ENCODE data around the gene OAT.
A peak's percentile ranks its signal among the peaks of the same experiment; 100 is the strongest.
"Not testable (repeated sequence)": the region's sequence is repeated elsewhere in the genome, so short reads cannot be mapped to it uniquely, and the experiment has no call there.

OAT gene

GRCh38 chr10:124374535-124375352 is 44.0 kb downstream of the OAT start:
- H3K9ac ChIP-seq (ENCODE audit: low read length), result no peak overlapping the region
- H3K36me3 ChIP-seq (ENCODE audit: control insufficient read depth, insufficient read depth, low read length, severe bottlenecking), result no peaks in the 10 kb centered on the region
- H3K27me3 ChIP-seq (replicated peaks; ENCODE audit: control insufficient read depth, insufficient read depth, low read length), result peaks cover 63% of the 10 kb centered on the region
- peaks cover 11% of the 10 kb centered on the region for H3K9me3 ChIP-seq (ENCODE audit: control insufficient read depth, low read length)
- DNase-seq (ENCODE audit: low read depth), result no peak
- H3K4me3 ChIP-seq (ENCODE audit: low read length), result no peak overlapping the region
- H3K4me1 ChIP-seq (ENCODE audit: control insufficient read depth, insufficient read depth, low read length), result no peaks in the 10 kb centered on the region

GRCh38 chr10:124372899-124373298 is 45.8 kb downstream of the OAT start:
- H3K4me3 ChIP-seq (ENCODE audit: low read length), result no peak overlapping the region
- no peak overlapping the region for H3K9ac ChIP-seq (ENCODE audit: low read length)
- H3K4me1 ChIP-seq (ENCODE audit: control insufficient read depth, insufficient read depth, low read length), result no peaks in the 10 kb centered on the region
- peaks cover 11% of the 10 kb centered on the region for H3K9me3 ChIP-seq (ENCODE audit: control insufficient read depth, low read length)
- H3K27me3 ChIP-seq (replicated peaks; ENCODE audit: control insufficient read depth, insufficient read depth, low read length), result peaks cover 63% of the 10 kb centered on the region
- H3K36me3 ChIP-seq (ENCODE audit: control insufficient read depth, insufficient read depth, low read length, severe bottlenecking), result no peaks in the 10 kb centered on the region
- DNase-seq (ENCODE audit: low read depth), result peak; percentile 27

GRCh38 chr10:124370426-124370825 is 48.3 kb downstream of the OAT start:
- no peak overlapping the region for H3K9ac ChIP-seq (ENCODE audit: low read length)
- no peak for DNase-seq (ENCODE audit: low read depth)
- no peaks in the 10 kb centered on the region for H3K36me3 ChIP-seq (ENCODE audit: control insufficient read depth, insufficient read depth, low read length, severe bottlenecking)
- H3K4me1 ChIP-seq (ENCODE audit: control insufficient read depth, insufficient read depth, low read length), result no peaks in the 10 kb centered on the region
- peaks cover 68% of the 10 kb centered on the region for H3K27me3 ChIP-seq (replicated peaks; ENCODE audit: control insufficient read depth, insufficient read depth, low read length)
- peaks cover 11% of the 10 kb centered on the region for H3K9me3 ChIP-seq (ENCODE audit: control insufficient read depth, low read length)
- H3K4me3 ChIP-seq (ENCODE audit: low read length), result no peak overlapping the region

GRCh38 chr10:124369986-124370385 is 48.7 kb downstream of the OAT start:
- H3K4me1 ChIP-seq (ENCODE audit: control insufficient read depth, insufficient read depth, low read length), result no peaks in the 10 kb centered on the region
- H3K27me3 ChIP-seq (replicated peaks; ENCODE audit: control insufficient read depth, insufficient read depth, low read length), result peaks cover 72% of the 10 kb centered on the region
- peaks cover 11% of the 10 kb centered on the region for H3K9me3 ChIP-seq (ENCODE audit: control insufficient read depth, low read length)
- DNase-seq (ENCODE audit: low read depth), result no peak
- no peak overlapping the region for H3K9ac ChIP-seq (ENCODE audit: low read length)
- H3K4me3 ChIP-seq (ENCODE audit: low read length), result no peak overlapping the region
- H3K36me3 ChIP-seq (ENCODE audit: control insufficient read depth, insufficient read depth, low read length, severe bottlenecking), result no peaks in the 10 kb centered on the region

GRCh38 chr10:124369533-124369932 is 49.2 kb downstream of the OAT start:
- H3K27me3 ChIP-seq (replicated peaks; ENCODE audit: control insufficient read depth, insufficient read depth, low read length), result peaks cover 69% of the 10 kb centered on the region
- not testable (repeated sequence) for H3K9ac ChIP-seq (ENCODE audit: low read length)

GRCh38 chr10:124369066-124369465 is 49.7 kb downstream of the OAT start:
- Histone ChIP-seq H3K4me1 (ENCODE audit: control insufficient read depth, insufficient read depth, low read length) (no peaks in the 10 kb centered on the region), H3K4me3 (ENCODE audit: low read length) (no peak overlapping the region), H3K9me3 (ENCODE audit: control insufficient read depth, low read length) (peaks cover 11% of the 10 kb centered on the region), H3K9ac (ENCODE audit: low read length) (no peak overlapping the region), H3K36me3 (ENCODE audit: control insufficient read depth, insufficient read depth, low read length, severe bottlenecking) (no peaks in the 10 kb centered on the region), H3K27me3 (replicated peaks; ENCODE audit: control insufficient read depth, insufficient read depth, low read length) (peaks cover 68% of the 10 kb centered on the region)
- DNase-seq (ENCODE audit: low read depth), result no peak

More at GRCh38 chr10:124369533-124369932, 49.2 kb downstream of the OAT start:
- not testable (repeated sequence) for H3K4me3 ChIP-seq (ENCODE audit: low read length); DNase-seq (ENCODE audit: low read depth); H3K4me1 ChIP-seq (ENCODE audit: control insufficient read depth, insufficient read depth, low read length); H3K36me3 ChIP-seq (ENCODE audit: control insufficient read depth, insufficient read depth, low read length, severe bottlenecking)
- peaks cover 11% of the 10 kb centered on the region for H3K9me3 ChIP-seq (ENCODE audit: control insufficient read depth, low read length)

GRCh38 chr10:124367936-124368335 is 50.8 kb downstream of the OAT start:
- Histone ChIP-seq H3K9me3 (ENCODE audit: control insufficient read depth, low read length) (peaks cover 11% of the 10 kb centered on the region), H3K36me3 (ENCODE audit: control insufficient read depth, insufficient read depth, low read length, severe bottlenecking) (no peaks in the 10 kb centered on the region), H3K9ac (ENCODE audit: low read length) (no peak overlapping the region), H3K4me3 (ENCODE audit: low read length) (no peak overlapping the region), H3K4me1 (ENCODE audit: control insufficient read depth, insufficient read depth, low read length) (no peaks in the 10 kb centered on the region), H3K27me3 (replicated peaks; ENCODE audit: control insufficient read depth, insufficient read depth, low read length) (peaks cover 68% of the 10 kb centered on the region)
- DNase-seq (ENCODE audit: low read depth), result no peak

GRCh38 chr10:124367414-124367813 is 51.3 kb downstream of the OAT start:
- Histone ChIP-seq H3K36me3 (ENCODE audit: control insufficient read depth, insufficient read depth, low read length, severe bottlenecking) (no peaks in the 10 kb centered on the region), H3K4me3 (ENCODE audit: low read length) (no peak overlapping the region)

GRCh38 chr10:124366825-124367224 is 51.9 kb downstream of the OAT start:
- DNase-seq (ENCODE audit: low read depth), result no peak

More at GRCh38 chr10:124367414-124367813, 51.3 kb downstream of the OAT start:
- Histone ChIP-seq H3K9ac (ENCODE audit: low read length) (no peak overlapping the region), H3K9me3 (ENCODE audit: control insufficient read depth, low read length) (peaks cover 11% of the 10 kb centered on the region), H3K27me3 (replicated peaks; ENCODE audit: control insufficient read depth, insufficient read depth, low read length) (peaks cover 63% of the 10 kb centered on the region), H3K4me1 (ENCODE audit: control insufficient read depth, insufficient read depth, low read length) (no peaks in the 10 kb centered on the region)
- DNase-seq (ENCODE audit: low read depth), result no peak

GRCh38 chr10:124366343-124366742 is 52.4 kb downstream of the OAT start:
- no peak overlapping the region for H3K9ac ChIP-seq (ENCODE audit: low read length)
- H3K4me1 ChIP-seq (ENCODE audit: control insufficient read depth, insufficient read depth, low read length), result no peaks in the 10 kb centered on the region
- H3K4me3 ChIP-seq (ENCODE audit: low read length), result no peak overlapping the region
- peaks cover 52% of the 10 kb centered on the region for H3K27me3 ChIP-seq (replicated peaks; ENCODE audit: control insufficient read depth, insufficient read depth, low read length)
- DNase-seq (ENCODE audit: low read depth), result no peak
- H3K9me3 ChIP-seq (ENCODE audit: control insufficient read depth, low read length), result peaks cover 3% of the 10 kb centered on the region
- H3K36me3 ChIP-seq (ENCODE audit: control insufficient read depth, insufficient read depth, low read length, severe bottlenecking), result no peaks in the 10 kb centered on the region

More at GRCh38 chr10:124366825-124367224, 51.9 kb downstream of the OAT start:
- H3K4me3 ChIP-seq (ENCODE audit: low read length), result no peak overlapping the region
- H3K9me3 ChIP-seq (ENCODE audit: control insufficient read depth, low read length), result peaks cover 8% of the 10 kb centered on the region
- H3K36me3 ChIP-seq (ENCODE audit: control insufficient read depth, insufficient read depth, low read length, severe bottlenecking), result no peaks in the 10 kb centered on the region
- peaks cover 57% of the 10 kb centered on the region for H3K27me3 ChIP-seq (replicated peaks; ENCODE audit: control insufficient read depth, insufficient read depth, low read length)
- no peak overlapping the region for H3K9ac ChIP-seq (ENCODE audit: low read length)
- H3K4me1 ChIP-seq (ENCODE audit: control insufficient read depth, insufficient read depth, low read length), result no peaks in the 10 kb centered on the region

GRCh38 chr10:124364674-124365073 is 54.0 kb downstream of the OAT start:
- Histone ChIP-seq H3K27me3 (replicated peaks; ENCODE audit: control insufficient read depth, insufficient read depth, low read length) (peaks cover 42% of the 10 kb centered on the region), H3K9ac (ENCODE audit: low read length) (no peak overlapping the region), H3K4me1 (ENCODE audit: control insufficient read depth, insufficient read depth, low read length) (no peaks in the 10 kb centered on the region), H3K4me3 (ENCODE audit: low read length) (no peak overlapping the region), H3K9me3 (ENCODE audit: control insufficient read depth, low read length) (peaks cover 2% of the 10 kb centered on the region), H3K36me3 (ENCODE audit: control insufficient read depth, insufficient read depth, low read length, severe bottlenecking) (no peaks in the 10 kb centered on the region)
- DNase-seq (ENCODE audit: low read depth), result no peak
